Measurements from ENCODE around the gene EEFSEC. TPM values are rescaled to one million over a fixed set of nuclear protein-coding genes. Genes with fewer than 3 reads are reported as not detected.

EEFSEC gene
- polyA plus RNA-seq, 1 donor from 2014 or later = 4.6 TPM

DNA sequence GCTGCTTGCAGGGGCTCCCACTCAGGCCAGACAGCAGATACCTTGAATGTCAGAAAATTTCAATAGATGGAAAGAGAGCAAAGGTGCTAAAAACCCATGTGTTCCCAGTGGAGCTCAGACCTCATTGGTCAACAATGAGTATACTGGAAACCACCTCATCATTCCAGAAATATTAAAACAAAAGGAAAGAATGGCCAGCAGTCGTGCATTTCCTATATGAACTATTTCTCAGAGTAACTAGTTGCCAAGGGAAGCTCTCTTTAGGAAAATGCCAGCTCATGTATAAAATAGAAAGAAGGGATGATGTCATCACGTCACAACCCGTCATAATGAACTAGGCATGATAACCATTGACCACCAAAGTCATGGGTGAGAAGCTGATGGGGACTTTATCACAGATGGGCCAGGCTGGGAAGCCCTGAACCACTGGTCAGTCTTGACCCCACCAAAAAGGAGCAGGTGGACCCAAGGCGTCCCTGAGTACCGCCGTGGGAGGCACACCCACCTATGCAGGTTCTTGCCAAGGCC lies 295.9 kb downstream of the EEFSEC start:
- H3F3A ChIP-seq (ENCODE audit: insufficient read depth, low read length, poor library complexity, severe bottlenecking) = no peaks in the 10 kb centered on the region
- no peaks in the 10 kb centered on the region for H3K9me2 ChIP-seq (ENCODE audit: insufficient read depth, low read length)
- no peaks in the 10 kb centered on the region for H3K36me3 ChIP-seq (ENCODE audit: insufficient read depth, low read length)
- H3K9me3 ChIP-seq (ENCODE audit: low read length) = no peaks in the 10 kb centered on the region
- no peaks in the 10 kb centered on the region for H4K20me1 ChIP-seq (ENCODE audit: insufficient read depth)
- no peaks in the 10 kb centered on the region for H3K27me3 ChIP-seq (ENCODE audit: insufficient read depth, low read depth, low read length)
- TF ChIP-seq MXI1 (conservative IDR thresholded peaks at IDR 0.05; ENCODE audit: poor library complexity, severe bottlenecking) (no peak), RAD21 (conservative IDR thresholded peaks at IDR 0.05) (no peak), SMC3 (conservative IDR thresholded peaks at IDR 0.05; ENCODE audit: poor library complexity) (no peak), TAF1 (IDR thresholded peaks at IDR 0.05; ENCODE audit: low read depth) (no peak), EP300 (conservative IDR thresholded peaks at IDR 0.05; ENCODE audit: poor library complexity, severe bottlenecking) (no peak), POLR2AphosphoS5 (IDR thresholded peaks at IDR 0.05) (no peak), REST (IDR thresholded peaks at IDR 0.05; ENCODE audit: borderline replicate concordance) (no peak), EZH2 (IDR thresholded peaks at IDR 0.05; ENCODE audit: borderline replicate concordance, insufficient read depth, low read length, poor library complexity, severe bottlenecking) (no peak)
- TF ChIP-seq, protein P1, sequence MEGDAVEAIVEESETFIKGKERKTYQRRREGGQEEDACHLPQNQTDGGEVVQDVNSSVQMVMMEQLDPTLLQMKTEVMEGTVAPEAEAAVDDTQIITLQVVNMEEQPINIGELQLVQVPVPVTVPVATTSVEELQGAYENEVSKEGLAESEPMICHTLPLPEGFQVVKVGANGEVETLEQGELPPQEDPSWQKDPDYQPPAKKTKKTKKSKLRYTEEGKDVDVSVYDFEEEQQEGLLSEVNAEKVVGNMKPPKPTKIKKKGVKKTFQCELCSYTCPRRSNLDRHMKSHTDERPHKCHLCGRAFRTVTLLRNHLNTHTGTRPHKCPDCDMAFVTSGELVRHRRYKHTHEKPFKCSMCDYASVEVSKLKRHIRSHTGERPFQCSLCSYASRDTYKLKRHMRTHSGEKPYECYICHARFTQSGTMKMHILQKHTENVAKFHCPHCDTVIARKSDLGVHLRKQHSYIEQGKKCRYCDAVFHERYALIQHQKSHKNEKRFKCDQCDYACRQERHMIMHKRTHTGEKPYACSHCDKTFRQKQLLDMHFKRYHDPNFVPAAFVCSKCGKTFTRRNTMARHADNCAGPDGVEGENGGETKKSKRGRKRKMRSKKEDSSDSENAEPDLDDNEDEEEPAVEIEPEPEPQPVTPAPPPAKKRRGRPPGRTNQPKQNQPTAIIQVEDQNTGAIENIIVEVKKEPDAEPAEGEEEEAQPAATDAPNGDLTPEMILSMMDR (IDR thresholded peaks at IDR 0.05; ENCODE audit: poor library complexity, severe bottlenecking) = no peak
- no peak overlapping the region for H3K27ac ChIP-seq (ENCODE audit: low read length)
- no peak overlapping the region for H3K9ac ChIP-seq (ENCODE audit: low read length)
- no peak overlapping the region for H3K4me2 ChIP-seq (ENCODE audit: low read length)
- H3K4me3 ChIP-seq (ENCODE audit: low read length) = no peak overlapping the region
- H3K79me2 ChIP-seq (replicated peaks; ENCODE audit: insufficient read depth, low read length) = no peaks in the 10 kb centered on the region
- no peak overlapping the region for H2AFZ ChIP-seq (ENCODE audit: low read depth, low read length)

DNA sequence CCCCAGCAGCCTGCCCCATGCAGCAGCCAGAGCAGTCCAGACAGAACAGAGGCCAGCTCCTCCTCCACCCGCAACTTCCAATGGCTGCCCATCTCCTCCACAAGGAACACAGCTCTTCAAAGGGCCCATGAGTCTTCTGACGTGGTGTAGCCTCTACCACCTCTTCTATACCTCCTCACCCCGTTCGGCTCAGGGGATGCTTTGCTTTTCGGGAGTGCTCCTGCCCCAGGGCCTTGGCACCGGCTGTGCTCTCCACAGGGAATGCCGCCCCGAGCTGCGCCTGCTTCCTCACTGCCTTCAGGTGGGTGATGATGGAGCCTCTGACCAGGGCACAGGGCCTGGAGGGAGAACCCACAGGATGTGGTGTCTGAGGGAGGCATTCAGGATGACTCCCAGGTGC lies 298.8 kb downstream of the EEFSEC start:
- Histone ChIP-seq H3K79me2 (replicated peaks; ENCODE audit: insufficient read depth, low read length) (no peaks in the 10 kb centered on the region), H3K4me2 (ENCODE audit: low read length) (no peak overlapping the region), H3K27me3 (ENCODE audit: insufficient read depth, low read depth, low read length) (no peaks in the 10 kb centered on the region), H2AFZ (ENCODE audit: low read depth, low read length) (no peak overlapping the region), H3K9ac (ENCODE audit: low read length) (no peak overlapping the region), H3K36me3 (ENCODE audit: insufficient read depth, low read length) (no peaks in the 10 kb centered on the region), H3K27ac (ENCODE audit: low read length) (no peak overlapping the region), H4K20me1 (ENCODE audit: insufficient read depth) (no peaks in the 10 kb centered on the region), H3K9me3 (ENCODE audit: low read length) (no peaks in the 10 kb centered on the region), H3F3A (ENCODE audit: insufficient read depth, low read length, poor library complexity, severe bottlenecking) (no peaks in the 10 kb centered on the region), H3K9me2 (ENCODE audit: insufficient read depth, low read length) (no peaks in the 10 kb centered on the region), H3K4me3 (ENCODE audit: low read length) (no peak overlapping the region)
- TF ChIP-seq MXI1 (conservative IDR thresholded peaks at IDR 0.05; ENCODE audit: poor library complexity, severe bottlenecking) (no peak), EP300 (conservative IDR thresholded peaks at IDR 0.05; ENCODE audit: poor library complexity, severe bottlenecking) (no peak), TAF1 (IDR thresholded peaks at IDR 0.05; ENCODE audit: low read depth) (no peak), REST (IDR thresholded peaks at IDR 0.05; ENCODE audit: borderline replicate concordance) (no peak), EZH2 (IDR thresholded peaks at IDR 0.05; ENCODE audit: borderline replicate concordance, insufficient read depth, low read length, poor library complexity, severe bottlenecking) (no peak), SMC3 (conservative IDR thresholded peaks at IDR 0.05; ENCODE audit: poor library complexity) (no peak), RAD21 (conservative IDR thresholded peaks at IDR 0.05) (no peak), POLR2AphosphoS5 (IDR thresholded peaks at IDR 0.05) (no peak)
- TF ChIP-seq, protein P1 (IDR thresholded peaks at IDR 0.05; ENCODE audit: poor library complexity, severe bottlenecking) = no peak

Measured in neural cell (in vitro differentiated cells).